IPS-20b (cell line): ENCODE data around the gene ZFYVE27.

ENCODE experiments used
- H3K27ac ChIP-seq: one replicate; pipeline ENCODE4 v1.5.1; 2013; ENCODE audit warnings: low read length
- H3K27me3 ChIP-seq: 2 replicates; pipeline ENCODE4 v1.6.1; 2013; ENCODE audit warnings: mild to moderate bottlenecking, low read length, inconsistent platforms; ENCODE audit not compliant: insufficient read depth
- H3K36me3 ChIP-seq: 2 replicates; pipeline ENCODE4 v1.6.1; 2013; ENCODE audit warnings: low read depth, mild to moderate bottlenecking, inconsistent platforms, low read length, moderate library complexity; ENCODE audit not compliant: insufficient read depth
- H3K4me1 ChIP-seq: 2 replicates; pipeline ENCODE4 v1.6.1; 2013; ENCODE audit warnings: mild to moderate bottlenecking, control low read depth, inconsistent platforms, low read length, moderate library complexity; ENCODE audit not compliant: insufficient read depth
- H3K4me3 ChIP-seq: 2 replicates; pipeline ENCODE4 v1.5.1; 2013; ENCODE audit warnings: mild to moderate bottlenecking, low read length, inconsistent platforms
- H3K9ac ChIP-seq: 2 replicates; pipeline ENCODE4 v1.6.1; 2013; ENCODE audit warnings: low read depth, mild to moderate bottlenecking, inconsistent platforms, low read length, moderate library complexity
- H3K9me3 ChIP-seq: 2 replicates; pipeline ENCODE4 v1.6.1; 2013; ENCODE audit warnings: mild to moderate bottlenecking, low read depth, low read length, inconsistent platforms; ENCODE audit not compliant: insufficient read depth

The ZFYVE27 gene

GRCh38 chr10:97759158-97759887, 22.4 kb downstream of the ZFYVE27 start:
- H3K4me3 ChIP-seq, result no peak overlapping the region
- no peaks in the 10 kb centered on the region for H3K9me3 ChIP-seq
- no peak overlapping the region for H3K27ac ChIP-seq
- H3K9ac ChIP-seq, result no peak overlapping the region
- H3K36me3 ChIP-seq, result peaks cover 56% of the 10 kb centered on the region
- peaks cover 8% of the 10 kb centered on the region; the same call in 1 of the 2 replicates for H3K4me1 ChIP-seq
- no peaks in the 10 kb centered on the region for H3K27me3 ChIP-seq

GRCh38 chr10:97759946-97760345, 23.0 kb downstream of the ZFYVE27 start:
- H3K4me1 ChIP-seq, result peaks cover 8% of the 10 kb centered on the region; the same call in 1 of the 2 replicates
- H3K27me3 ChIP-seq, result no peaks in the 10 kb centered on the region
- H3K27ac ChIP-seq, result no peak overlapping the region
- peaks cover 50% of the 10 kb centered on the region for H3K36me3 ChIP-seq
- no peaks in the 10 kb centered on the region for H3K9me3 ChIP-seq
- H3K4me3 ChIP-seq, result no peak overlapping the region
- H3K9ac ChIP-seq, result no peak overlapping the region

GRCh38 chr10:97760461-97761257, 23.7 kb downstream of the ZFYVE27 start:
- no peak overlapping the region for H3K4me3 ChIP-seq
- no peaks in the 10 kb centered on the region for H3K9me3 ChIP-seq
- no peaks in the 10 kb centered on the region for H3K27me3 ChIP-seq
- H3K27ac ChIP-seq, result no peak overlapping the region
- H3K4me1 ChIP-seq, result peaks cover 8% of the 10 kb centered on the region; the same call in 1 of the 2 replicates
- H3K9ac ChIP-seq, result no peak overlapping the region; the same call in 1 of the 2 replicates
- peaks cover 43% of the 10 kb centered on the region for H3K36me3 ChIP-seq

GRCh38 chr10:97761331-97761865, 24.5 kb downstream of the ZFYVE27 start:
- Histone ChIP-seq H3K36me3 (peaks cover 36% of the 10 kb centered on the region), H3K4me1 (peaks cover 8% of the 10 kb centered on the region; the same call in 1 of the 2 replicates), H3K9ac (no peak overlapping the region), H3K9me3 (no peaks in the 10 kb centered on the region), H3K27ac (no peak overlapping the region), H3K4me3 (no peak overlapping the region), H3K27me3 (no peaks in the 10 kb centered on the region)

GRCh38 chr10:97762056-97762455, 25.1 kb downstream of the ZFYVE27 start:
- Histone ChIP-seq H3K27ac (no peak overlapping the region), H3K4me3 (no peak overlapping the region)

GRCh38 chr10:97762816-97763215, 25.9 kb downstream of the ZFYVE27 start:
- Histone ChIP-seq H3K4me3 (no peak overlapping the region), H3K9me3 (no peaks in the 10 kb centered on the region), H3K27me3 (peaks cover 1% of the 10 kb centered on the region; the same call in 1 of the 2 replicates), H3K36me3 (peaks cover 21% of the 10 kb centered on the region), H3K4me1 (peaks cover 8% of the 10 kb centered on the region; the same call in 1 of the 2 replicates), H3K27ac (no peak overlapping the region), H3K9ac (no peak overlapping the region)

More at GRCh38 chr10:97762056-97762455, 25.1 kb downstream of the ZFYVE27 start:
- Histone ChIP-seq H3K4me1 (peaks cover 8% of the 10 kb centered on the region; the same call in 1 of the 2 replicates), H3K27me3 (no peaks in the 10 kb centered on the region), H3K9ac (no peak overlapping the region), H3K9me3 (no peaks in the 10 kb centered on the region), H3K36me3 (peaks cover 29% of the 10 kb centered on the region)

GRCh38 chr10:97763411-97763810, 26.5 kb downstream of the ZFYVE27 start:
- Histone ChIP-seq H3K9ac (no peak overlapping the region), H3K9me3 (no peaks in the 10 kb centered on the region), H3K4me3 (no peak overlapping the region), H3K4me1 (peaks cover 8% of the 10 kb centered on the region; the same call in 1 of the 2 replicates), H3K36me3 (peaks cover 21% of the 10 kb centered on the region), H3K27ac (no peak overlapping the region), H3K27me3 (peaks cover 7% of the 10 kb centered on the region)

GRCh38 chr10:97763947-97764346, 27.0 kb downstream of the ZFYVE27 start:
- H3K4me3 ChIP-seq, result no peak overlapping the region
- peaks cover 13% of the 10 kb centered on the region for H3K27me3 ChIP-seq
- peaks cover 8% of the 10 kb centered on the region; the same call in 1 of the 2 replicates for H3K4me1 ChIP-seq
- H3K27ac ChIP-seq, result no peak overlapping the region
- no peak overlapping the region for H3K9ac ChIP-seq
- no peaks in the 10 kb centered on the region for H3K9me3 ChIP-seq
- H3K36me3 ChIP-seq, result peaks cover 21% of the 10 kb centered on the region

GRCh38 chr10:97764519-97764931, 27.6 kb downstream of the ZFYVE27 start:
- Histone ChIP-seq H3K4me1 (peaks cover 8% of the 10 kb centered on the region; the same call in 1 of the 2 replicates), H3K9me3 (no peaks in the 10 kb centered on the region), H3K9ac (no peak overlapping the region), H3K27ac (no peak overlapping the region), H3K27me3 (peaks cover 18% of the 10 kb centered on the region), H3K36me3 (peaks cover 15% of the 10 kb centered on the region), H3K4me3 (no peak overlapping the region)

- Histone ChIP-seq H3K27me3 (peaks cover 25% of the 10 kb centered on the region), H3K27ac (no peak overlapping the region), H3K4me1 (peaks cover 8% of the 10 kb centered on the region; the same call in 1 of the 2 replicates), H3K36me3 (peaks cover 8% of the 10 kb centered on the region), H3K9me3 (no peaks in the 10 kb centered on the region), H3K4me3 (no peak overlapping the region), H3K9ac (no peak overlapping the region)
Observed at GRCh38 chr10:97765201-97765600, 28.3 kb downstream of the ZFYVE27 start.

GRCh38 chr10:97766106-97766810, 29.3 kb downstream of the ZFYVE27 start:
- Histone ChIP-seq H3K27me3 (peaks cover 36% of the 10 kb centered on the region), H3K9ac (no peak overlapping the region), H3K27ac (no peak overlapping the region), H3K9me3 (no peaks in the 10 kb centered on the region), H3K36me3 (peaks cover 6% of the 10 kb centered on the region; the same call in 1 of the 2 replicates), H3K4me3 (no peak overlapping the region), H3K4me1 (peaks cover 8% of the 10 kb centered on the region; the same call in 1 of the 2 replicates)
